Panc1 (cell line): Measurements from ENCODE around the gene RALGAPB.

Source experiments
- CTCF ChIP-seq: fragments of 450-650 bp; IDR thresholded peaks from 2 replicates; pipeline ENCODE4 v1.5.1; 2017; ENCODE audit warnings: mild to moderate bottlenecking
- POLR2AphosphoS5 ChIP-seq: IDR thresholded peaks from 2 replicates; pipeline ENCODE4 v1.6.1; 2012; ENCODE audit warnings: mild to moderate bottlenecking, low read depth, low read length, moderate library complexity
- REST ChIP-seq, 2 experiments: IDR thresholded peaks; 2 replicates each; pipeline ENCODE4 v1.6.1; 2011 to 2012; ENCODE audit warnings: low read depth in 2 of 2, control low read depth in 1 of 2, low read length in 1 of 2, mild to moderate bottlenecking in 1 of 2, moderate library complexity in 1 of 2; ENCODE audit not compliant: insufficient read depth in 1 of 2

GRCh38 chr20:38424401-38424800 is 48.2 kb upstream of the RALGAPB start:
- TF ChIP-seq CTCF (no peak), POLR2AphosphoS5 (peak; percentile 47; the same call in 1 of the 2 replicates), REST (IDR thresholded peaks at IDR 0.05; ENCODE audit: insufficient read depth in 1 of 2, low read depth in 2 of 2, low read length in 1 of 2) (no peak)
